Measurements from ENCODE around the gene DENND1C.

DENND1C gene

GRCh38 chr19:6418562-6418932, 63.0 kb downstream of the DENND1C start:
- H4K20me1 ChIP-seq: peaks cover 84 to 100% (median 96%) of the 10 kb centered on the region in 11 experiments
- H3K27me3 ChIP-seq: no peaks in the 10 kb centered on the region
- no peak for TF ChIP-seq Cebpa-rat (IDR thresholded peaks at IDR 0.05)
- H3K4me1 ChIP-seq: peaks cover 15 to 31% (median 18%) of the 10 kb centered on the region in 10 experiments
- no peak overlapping the region for H3K4me2 ChIP-seq
- no peaks in the 10 kb centered on the region for H3K9me3 ChIP-seq (replicated peaks in 1 of 11)
- H3K4me3 ChIP-seq: no peak overlapping the region
- H3K36me3 ChIP-seq: peaks cover 88 to 99% (median 97%) of the 10 kb centered on the region in 11 experiments
- no peak overlapping the region for H3K27ac ChIP-seq
- H3K9ac ChIP-seq: no peak overlapping the region

- Histone ChIP-seq H3K4me1 (peaks cover 9 to 25% (median 13%) of the 10 kb centered on the region in 10 experiments), H3K9ac (no peak overlapping the region), H3K9me3 (replicated peaks in 1 of 11) (no peaks in the 10 kb centered on the region), H4K20me1 (peaks cover 78 to 100% (median 92%) of the 10 kb centered on the region in 11 experiments), H3K4me3 (no peak overlapping the region), H3K27me3 (no peaks in the 10 kb centered on the region), H3K4me2 (no peak overlapping the region), H3K36me3 (peaks cover 94 to 100% (median 99%) of the 10 kb centered on the region in 11 experiments), H3K27ac (no peak overlapping the region)
- no peak for TF ChIP-seq Cebpa-rat (IDR thresholded peaks at IDR 0.05)
Observed at GRCh38 chr19:6417713-6418561, 63.6 kb downstream of the DENND1C start.

All from BLaER1 treated with 17β-estradiol and CSF1 and Interleukin-3, amounts not matched to agents 10 nM and 100 nM (cell line).